Midbrain (tissue), 1 donor: ENCODE data around the gene PLA2G10.
"Not testable (repeated sequence)": the region's sequence is repeated elsewhere in the genome, so short reads cannot be mapped to it uniquely, and the experiment has no call there.

Experiments used
- DNase-seq: peaks from one replicate; lab custom pipeline; 2025; lab: John Stamatoyannopoulos, UW

PLA2G10 gene

GRCh38 chr16:14694129-14694528 lies at the start of gene PLA2G10:
Gene PLA2G10, minus strand, starts transcription at chr16:14694308. Its CDS starts 79 bp downstream, at chr16:14694229.
- not testable (repeated sequence) for DNase-seq

DNA sequence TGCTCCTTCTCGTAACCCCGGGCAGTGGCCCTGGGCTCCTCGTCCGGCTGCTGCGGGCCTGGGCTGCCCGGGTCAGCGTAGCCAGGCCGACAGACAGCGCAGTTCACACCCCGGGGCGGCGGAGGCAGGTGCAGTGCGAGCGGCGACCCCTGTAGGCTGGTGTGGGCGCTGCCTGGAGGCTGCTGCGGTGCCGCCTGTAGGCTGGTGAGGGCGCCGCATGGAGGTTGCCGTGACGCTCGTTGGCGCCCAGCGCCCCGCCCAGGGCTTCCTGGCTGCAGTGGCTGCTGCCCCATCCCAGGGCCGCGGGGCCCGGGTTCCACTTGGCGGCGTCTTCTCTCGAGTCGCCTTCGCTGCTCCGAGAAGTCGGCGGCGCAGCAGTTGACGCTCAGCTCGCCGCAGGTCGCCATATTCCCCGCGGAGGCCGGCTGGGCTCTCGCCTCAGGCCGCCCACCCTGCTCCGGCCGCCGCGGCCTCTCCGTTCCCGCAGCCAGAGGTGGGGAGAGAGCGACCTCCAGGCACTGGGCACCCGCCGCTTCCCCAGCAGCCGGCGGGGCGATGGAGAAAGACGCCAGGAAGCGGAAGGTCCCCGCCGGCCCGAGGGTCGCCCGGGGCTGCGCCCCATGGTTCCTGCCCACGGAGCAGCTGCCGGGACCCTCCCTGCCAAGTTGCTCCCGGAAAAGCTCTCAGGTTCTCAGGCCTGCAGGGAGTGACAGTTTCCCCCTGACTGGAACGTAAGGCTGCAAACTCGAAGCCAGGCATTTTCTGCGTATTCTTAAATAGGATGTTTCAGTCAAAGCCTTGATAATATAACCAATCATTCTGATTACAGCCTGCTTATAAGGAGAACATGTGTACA lies 48.4 kb upstream of the PLA2G10 start, which contains the start of gene NPIPA2:
TSS of gene NPIPA2 (plus strand) at position 261 of the 856 bp plus-strand sequence. CDS start 5,533 bp downstream, outside the sequence.
- not testable (repeated sequence) for DNase-seq

GRCh38 chr16:14741794-14742193 lies 47.7 kb upstream of the PLA2G10 start:
- DNase-seq, result not testable (repeated sequence)

DNA sequence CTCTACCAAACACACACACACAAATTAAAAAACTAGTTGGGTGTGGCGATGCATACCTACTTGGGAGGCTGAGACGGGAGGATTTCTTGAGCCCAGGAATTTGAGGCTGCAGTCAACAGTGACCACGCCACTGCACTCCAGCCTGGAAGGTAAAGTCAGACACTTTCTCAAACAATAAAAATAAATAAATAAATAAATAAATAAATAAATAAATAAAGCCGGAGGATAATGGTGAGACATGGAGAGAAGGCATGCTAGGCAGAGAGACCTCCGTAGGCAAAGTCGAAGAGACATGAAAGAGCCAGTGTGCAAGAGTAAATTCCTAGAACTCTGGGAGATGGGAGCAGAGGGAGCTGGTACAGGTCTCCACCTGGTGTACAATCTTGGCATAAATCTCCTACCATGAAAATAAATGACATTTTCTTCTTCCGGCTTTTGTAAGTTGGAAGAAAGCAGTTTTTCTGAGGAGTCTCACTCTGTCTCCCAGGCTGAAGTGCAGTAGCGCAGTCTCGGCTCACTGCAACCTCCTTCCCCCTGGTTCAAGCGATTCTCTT lies 46.8 kb upstream of the PLA2G10 start:
- not testable (repeated sequence) for DNase-seq

DNA sequence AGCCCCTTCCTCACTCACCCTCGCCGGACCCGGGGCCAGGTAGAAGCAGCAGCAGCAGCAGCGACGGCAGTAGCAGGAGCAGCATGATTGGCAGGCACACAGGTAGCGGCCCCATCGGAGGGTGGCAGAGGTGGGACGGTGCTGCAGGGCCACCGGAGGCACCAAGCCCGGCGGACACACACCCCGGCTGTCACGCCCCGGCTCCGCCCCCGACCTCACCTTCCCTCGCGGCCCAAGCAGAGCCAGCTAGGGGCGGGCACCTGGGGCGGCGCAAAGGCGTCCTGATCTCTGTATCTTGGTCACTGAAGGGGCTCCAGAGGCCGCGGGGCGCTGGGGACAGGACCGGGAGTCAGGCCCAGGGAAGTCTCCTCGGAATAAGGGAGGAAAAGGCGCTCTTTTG lies 39.1 kb upstream of the PLA2G10 start:
- not testable (repeated sequence) for DNase-seq

DNA sequence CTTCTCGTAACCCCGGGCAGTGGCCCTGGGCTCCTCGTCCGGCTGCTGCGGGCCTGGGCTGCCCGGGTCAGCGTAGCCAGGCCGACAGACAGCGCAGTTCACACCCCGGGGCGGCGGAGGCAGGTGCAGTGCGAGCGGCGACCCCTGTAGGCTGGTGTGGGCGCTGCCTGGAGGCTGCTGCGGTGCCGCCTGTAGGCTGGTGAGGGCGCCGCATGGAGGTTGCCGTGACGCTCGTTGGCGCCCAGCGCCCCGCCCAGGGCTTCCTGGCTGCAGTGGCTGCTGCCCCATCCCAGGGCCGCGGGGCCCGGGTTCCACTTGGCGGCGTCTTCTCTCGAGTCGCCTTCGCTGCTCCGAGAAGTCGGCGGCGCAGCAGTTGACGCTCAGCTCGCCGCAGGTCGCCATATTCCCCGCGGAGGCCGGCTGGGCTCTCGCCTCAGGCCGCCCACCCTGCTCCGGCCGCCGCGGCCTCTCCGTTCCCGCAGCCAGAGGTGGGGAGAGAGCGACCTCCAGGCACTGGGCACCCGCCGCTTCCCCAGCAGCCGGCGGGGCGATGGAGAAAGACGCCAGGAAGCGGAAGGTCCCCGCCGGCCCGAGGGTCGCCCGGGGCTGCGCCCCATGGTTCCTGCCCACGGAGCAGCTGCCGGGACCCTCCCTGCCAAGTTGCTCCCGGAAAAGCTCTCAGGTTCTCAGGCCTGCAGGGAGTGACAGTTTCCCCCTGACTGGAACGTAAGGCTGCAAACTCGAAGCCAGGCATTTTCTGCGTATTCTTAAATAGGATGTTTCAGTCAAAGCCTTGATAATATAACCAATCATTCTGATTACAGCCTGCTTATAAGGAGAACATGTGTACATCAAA lies 9.3 kb upstream of the PLA2G10 start, which contains the start of gene NPIPA3:
TSS of gene NPIPA3 (plus strand) at position 256 of the 856 bp plus-strand sequence. CDS start 5,533 bp downstream, outside the sequence.
- DNase-seq, result not testable (repeated sequence)

DNA sequence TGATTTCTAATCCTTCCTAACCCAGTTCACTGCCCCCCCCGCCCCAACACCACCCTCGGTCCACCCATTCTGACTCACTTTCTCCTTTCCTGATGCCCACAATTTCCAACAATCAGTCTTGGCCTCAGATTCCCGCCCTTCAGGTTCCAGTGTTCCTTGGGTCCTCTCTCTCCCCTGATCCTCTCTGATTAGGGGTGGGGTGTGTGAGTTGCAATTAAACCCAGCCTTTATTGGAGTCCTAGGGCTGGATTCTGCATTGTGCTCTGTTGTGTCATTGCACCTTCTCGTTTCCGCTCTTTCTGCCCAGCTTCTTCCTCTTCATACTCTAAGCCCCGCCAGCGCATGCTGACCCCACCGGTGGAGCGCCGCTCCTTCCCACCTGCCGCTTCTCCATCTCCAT lies 8.6 kb upstream of the PLA2G10 start:
- DNase-seq, result not testable (repeated sequence)

DNA sequence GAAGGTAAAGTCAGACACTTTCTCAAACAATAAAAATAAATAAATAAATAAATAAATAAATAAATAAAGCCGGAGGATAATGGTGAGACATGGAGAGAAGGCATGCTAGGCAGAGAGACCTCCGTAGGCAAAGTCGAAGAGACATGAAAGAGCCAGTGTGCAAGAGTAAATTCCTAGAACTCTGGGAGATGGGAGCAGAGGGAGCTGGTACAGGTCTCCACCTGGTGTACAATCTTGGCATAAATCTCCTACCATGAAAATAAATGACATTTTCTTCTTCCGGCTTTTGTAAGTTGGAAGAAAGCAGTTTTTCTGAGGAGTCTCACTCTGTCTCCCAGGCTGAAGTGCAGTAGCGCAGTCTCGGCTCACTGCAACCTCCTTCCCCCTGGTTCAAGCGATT lies 7.8 kb upstream of the PLA2G10 start:
- not testable (repeated sequence) for DNase-seq

- not testable (repeated sequence) for DNase-seq
Measured at GRCh38 chr16:14685870-14686793, 8.0 kb downstream of the PLA2G10 start.

DNA sequence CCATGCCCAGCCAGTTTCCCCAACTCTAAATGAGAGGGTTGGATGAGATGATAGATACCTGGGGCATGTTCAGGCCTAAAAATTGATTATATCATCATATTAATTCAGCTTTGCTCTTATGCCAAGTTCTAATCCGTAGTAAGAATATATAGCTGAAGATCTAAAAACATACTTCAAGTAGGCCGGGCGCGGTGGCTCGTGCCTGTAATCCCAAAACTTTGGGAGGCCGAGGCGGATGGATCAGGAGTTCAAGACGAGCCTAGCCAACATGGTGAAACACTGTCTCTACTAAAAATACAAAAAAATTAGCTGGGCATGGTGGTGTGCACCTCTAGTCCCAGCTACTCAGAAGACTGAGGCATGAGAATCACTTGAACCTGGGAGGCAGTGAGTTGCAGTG lies 12.0 kb downstream of the PLA2G10 start:
- no peak for DNase-seq

GRCh38 chr16:14681115-14681514 lies 13.0 kb downstream of the PLA2G10 start:
- no peak for DNase-seq

GRCh38 chr16:14680396-14680795 lies 13.7 kb downstream of the PLA2G10 start:
- DNase-seq, result not testable (repeated sequence)

DNA sequence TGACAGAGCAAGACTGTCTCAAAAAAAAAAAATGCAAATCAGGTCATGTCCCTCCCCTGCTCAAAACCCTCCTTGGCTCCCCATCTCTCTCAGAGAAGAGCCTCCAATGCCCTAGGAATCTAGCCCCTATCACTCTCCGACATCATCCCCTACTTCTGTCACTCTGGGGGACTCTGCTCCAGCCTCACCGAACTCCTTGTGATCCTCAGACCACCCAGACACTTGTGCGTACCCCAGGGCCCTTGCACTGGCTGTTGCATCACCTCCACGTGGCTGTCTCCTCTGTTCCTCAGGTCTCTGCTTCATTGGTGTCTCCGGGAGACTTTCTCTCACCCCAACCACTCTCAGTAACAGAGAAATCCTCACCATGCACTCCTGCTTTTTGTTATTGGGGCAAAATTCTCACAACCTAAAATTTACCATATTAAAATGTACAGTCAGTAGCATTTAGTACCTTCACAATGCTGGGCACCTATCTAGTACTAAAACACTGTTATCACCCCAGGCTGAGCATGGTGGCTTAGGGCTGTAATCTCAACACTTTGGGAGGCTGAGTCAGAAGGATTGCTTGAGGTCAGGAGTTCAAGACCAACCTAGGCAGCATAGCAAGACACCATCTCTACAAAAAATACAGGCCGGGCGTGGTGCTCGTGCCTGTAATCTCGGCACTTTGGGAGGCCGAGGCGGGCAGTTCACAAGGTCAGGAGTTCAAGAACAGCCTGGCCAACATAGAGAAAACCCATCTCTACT lies 15.2 kb downstream of the PLA2G10 start:
- DNase-seq, result no peak

DNA sequence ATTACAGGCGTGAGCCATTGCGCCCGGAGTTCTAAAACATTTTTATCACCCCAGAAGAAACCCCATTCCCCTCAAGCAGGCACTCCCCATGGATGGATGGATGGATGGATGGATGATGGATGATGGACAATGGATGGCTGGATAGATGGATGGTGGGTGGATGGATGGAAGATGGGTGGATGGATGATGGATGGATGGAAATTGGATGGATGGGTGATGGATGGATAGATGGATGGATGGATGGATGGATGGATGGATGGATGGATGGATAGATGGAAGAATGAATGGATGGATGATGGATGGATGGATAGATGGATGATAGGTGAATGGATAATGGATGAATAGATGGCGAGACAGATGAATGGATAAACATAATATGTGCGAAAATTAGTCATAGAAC lies 16.5 kb downstream of the PLA2G10 start:
- no peak for DNase-seq

DNA sequence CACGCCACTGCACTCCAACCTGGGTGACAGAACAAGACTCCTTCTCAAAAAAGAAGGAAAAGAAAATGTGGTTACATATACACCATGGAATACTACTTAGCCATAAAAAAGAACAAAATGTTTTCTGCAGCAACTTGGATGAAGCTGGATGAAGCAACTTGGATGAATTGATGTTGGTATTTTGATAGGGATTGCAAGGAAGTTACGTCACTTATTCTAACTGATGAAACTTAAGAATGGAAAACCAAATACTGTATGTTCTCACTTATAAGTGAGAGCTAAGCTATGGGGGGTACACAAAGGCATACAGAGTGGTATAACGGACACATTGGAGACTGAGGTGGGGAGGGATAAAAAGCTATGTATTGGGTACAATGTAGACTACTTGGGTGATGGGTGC lies 17.5 kb downstream of the PLA2G10 start:
- DNase-seq, result no peak

- no peak for DNase-seq
Measured at GRCh38 chr16:14672403-14672971, 21.6 kb downstream of the PLA2G10 start.

- no peak for DNase-seq
Measured at GRCh38 chr16:14669776-14670175, 24.3 kb downstream of the PLA2G10 start.

DNA sequence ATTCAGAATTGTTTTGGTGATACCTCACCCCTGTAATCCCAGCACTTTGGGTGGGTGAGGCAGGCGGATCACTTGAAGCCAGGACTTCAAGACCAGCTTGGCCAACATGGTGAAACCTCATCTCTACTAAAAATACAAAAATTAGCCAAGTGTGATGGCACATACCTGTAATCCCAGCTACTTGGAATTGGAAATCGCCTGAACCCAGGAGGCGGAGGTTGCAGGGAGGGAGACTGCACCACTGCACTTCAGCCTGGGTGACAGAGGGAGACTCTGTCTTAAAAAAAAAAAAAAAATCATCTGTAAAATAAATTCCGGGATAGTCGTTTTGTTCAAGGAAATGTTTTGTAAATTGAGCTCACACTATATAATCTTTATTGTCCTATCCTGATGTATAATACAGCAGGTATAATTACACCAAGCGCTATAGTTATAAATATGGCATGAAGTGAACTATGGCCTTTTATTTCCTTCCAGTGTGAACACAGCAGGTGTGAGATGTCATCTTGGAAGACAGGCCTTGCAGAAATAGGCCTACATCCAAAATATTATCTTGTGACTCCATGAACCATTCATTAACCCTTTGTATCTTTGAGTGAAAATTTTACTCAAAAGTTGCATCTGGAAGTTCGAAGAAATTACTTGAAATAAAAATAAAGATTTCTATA lies 25.4 kb downstream of the PLA2G10 start:
- DNase-seq, result no peak
